ENCODE results near the gene CHCHD4.

Gene CHCHD4

DNA sequence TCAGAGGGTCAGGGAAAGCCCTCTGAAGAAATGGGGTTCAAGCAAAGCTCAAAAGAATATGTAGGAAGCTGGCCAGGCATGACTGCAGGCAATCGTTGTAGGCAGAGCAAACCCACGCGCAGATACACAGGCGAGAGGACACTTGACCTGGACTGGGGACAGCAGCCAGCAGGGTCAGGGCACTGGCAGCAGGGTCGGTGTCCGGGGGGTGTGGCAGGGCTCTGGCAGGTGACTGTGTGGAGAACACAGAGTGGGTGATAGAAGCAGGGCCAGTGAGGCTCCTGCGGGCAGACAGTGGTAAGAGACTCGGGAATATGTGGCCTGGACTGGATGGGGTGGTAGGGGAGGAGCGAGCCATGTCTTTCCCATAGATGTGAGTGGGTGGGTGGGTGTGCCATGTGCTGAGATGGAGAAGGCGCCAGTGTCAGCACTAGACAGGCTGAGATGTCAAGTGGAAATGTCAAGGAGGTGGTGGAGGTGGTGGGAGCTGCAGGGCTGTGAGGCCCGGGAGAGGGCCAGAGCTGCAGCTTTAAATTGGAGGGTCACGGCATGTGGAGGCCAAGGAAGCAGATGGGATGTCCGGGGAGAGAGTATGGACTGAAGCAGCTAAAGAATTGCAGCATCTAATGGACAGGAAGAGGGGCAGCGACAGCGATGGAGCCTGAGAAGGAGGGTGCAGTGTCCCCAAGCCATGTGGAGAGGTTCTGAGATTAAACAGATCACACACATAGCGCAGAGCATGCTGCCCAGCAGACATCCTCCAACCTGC, 13.6 kb upstream of the CHCHD4 start:
- H3K4me3 ChIP-seq (ENCODE audit: control insufficient read depth, low read depth, low read length): no peak overlapping the region
- no peak for TF ChIP-seq CTCF (IDR thresholded peaks at IDR 0.05; ENCODE audit: control insufficient read depth, insufficient read depth, low read depth, low read length, missing control alignments)
- DNase-seq (ENCODE audit: low read depth): no peak

DNA sequence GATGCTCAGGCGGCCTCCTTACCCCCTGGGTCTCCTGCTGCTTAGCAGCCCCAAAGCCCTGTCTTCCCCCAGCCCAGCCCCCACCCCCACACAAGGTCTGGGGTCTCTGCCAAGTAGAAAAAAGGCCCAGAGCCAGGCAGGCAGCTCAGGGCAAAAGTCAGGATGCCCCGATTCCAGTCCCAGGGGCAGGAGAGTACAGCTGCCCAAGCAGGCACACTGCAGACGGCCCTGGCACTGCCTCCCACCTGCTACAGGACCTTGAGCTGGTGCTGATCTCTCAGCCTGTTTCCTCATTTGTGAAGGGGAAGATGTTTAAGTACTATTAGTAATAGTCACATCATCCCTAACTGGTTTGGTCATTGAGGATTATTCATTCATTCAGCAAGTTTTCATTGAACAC, 12.8 kb upstream of the CHCHD4 start:
- DNase-seq (ENCODE audit: low read depth): no peak
- no peak overlapping the region for H3K4me3 ChIP-seq (ENCODE audit: control insufficient read depth, low read depth, low read length)
- no peak for TF ChIP-seq CTCF (IDR thresholded peaks at IDR 0.05; ENCODE audit: control insufficient read depth, insufficient read depth, low read depth, low read length, missing control alignments)

- TF ChIP-seq CTCF (IDR thresholded peaks at IDR 0.05; ENCODE audit: control insufficient read depth, insufficient read depth, low read depth, low read length, missing control alignments): no peak
- no peak overlapping the region for H3K4me3 ChIP-seq (ENCODE audit: control insufficient read depth, low read depth, low read length)
- no peak for DNase-seq (ENCODE audit: low read depth)
These were observed 12.3 kb upstream of the CHCHD4 start for GRCh38 chr3:14137004-14137403.

DNA sequence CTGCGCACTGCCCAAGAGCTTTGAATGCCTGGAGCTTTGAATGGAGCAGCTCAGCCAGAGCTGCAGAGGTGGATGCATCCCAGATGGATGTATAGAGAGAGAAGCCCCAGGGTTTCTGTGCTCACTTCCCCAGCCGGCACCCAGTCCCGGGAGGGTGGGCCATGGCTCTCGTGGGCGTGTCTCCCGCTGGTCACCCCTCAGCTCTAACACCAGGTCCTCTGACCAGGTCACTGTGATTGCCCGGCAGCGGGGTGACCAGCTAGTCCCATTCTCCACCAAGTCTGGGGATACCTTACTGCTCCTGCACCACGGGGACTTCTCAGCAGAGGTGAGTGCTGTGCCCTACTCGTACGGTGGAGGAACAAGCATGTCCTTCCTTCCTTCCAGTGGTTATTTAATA, 10.9 kb upstream of the CHCHD4 start:
- DNase-seq (ENCODE audit: low read depth): no peak
- TF ChIP-seq CTCF (IDR thresholded peaks at IDR 0.05; ENCODE audit: control insufficient read depth, insufficient read depth, low read depth, low read length, missing control alignments): no peak
- no peak overlapping the region for H3K4me3 ChIP-seq (ENCODE audit: control insufficient read depth, low read depth, low read length)

GRCh38 chr3:14134291-14134690, 9.6 kb upstream of the CHCHD4 start:
- no peak for TF ChIP-seq CTCF (IDR thresholded peaks at IDR 0.05; ENCODE audit: control insufficient read depth, insufficient read depth, low read depth, low read length, missing control alignments)
- no peak for DNase-seq (ENCODE audit: low read depth)
- H3K4me3 ChIP-seq (ENCODE audit: control insufficient read depth, low read depth, low read length): no peak overlapping the region

GRCh38 chr3:14133876-14134275, 9.2 kb upstream of the CHCHD4 start:
- TF ChIP-seq CTCF (IDR thresholded peaks at IDR 0.05; ENCODE audit: control insufficient read depth, insufficient read depth, low read depth, low read length, missing control alignments): no peak

More at GRCh38 chr3:14133876-14134275, 9.2 kb upstream of the CHCHD4 start:
- no peak for DNase-seq (ENCODE audit: low read depth)
- no peak overlapping the region for H3K4me3 ChIP-seq (ENCODE audit: control insufficient read depth, low read depth, low read length)

All from AG09309 (cell line).